Kidney (tissue), 14 donors: ENCODE results near the gene DLGAP1. TPM values are rescaled to one million over a fixed set of nuclear protein-coding genes. Genes with fewer than 3 reads are reported as not detected.

Experiments used
- DNase-seq, 5 donors: peaks; one replicate each; pipeline ENCODE4 v3.0.0-alpha.2; 2013 to 2020
- FAIRE-seq: peaks from 2 replicates; lab custom pipeline; 2012; peaks lifted over from hg19 to GRCh38; lab: Jason Lieb, UNC
- H3K27ac ChIP-seq, 2 donors: one replicate each; pipeline ENCODE4 v1.7.0; 2013; ENCODE audit warnings: low read depth in 2 of 2, low read length in 2 of 2, inconsistent platforms in 1 of 2
- H3K27me3 ChIP-seq: one replicate; pipeline ENCODE4 v1.7.1; 2013; ENCODE audit warnings: low read length, inconsistent platforms; ENCODE audit not compliant: control insufficient read depth, insufficient read depth
- H3K36me3 ChIP-seq, 3 donors: one replicate each; pipeline versions ENCODE4 v1.7.0 to v1.7.1; 2013; ENCODE audit warnings: low read length in 3 of 3, control low read depth in 1 of 3, inconsistent platforms in 1 of 3; ENCODE audit not compliant: insufficient read depth in 3 of 3, control insufficient read depth in 2 of 3
- H3K4me1 ChIP-seq, 3 donors: one replicate each; pipeline versions ENCODE4 v1.7.0 to v1.7.1; 2013; ENCODE audit warnings: low read length in 3 of 3, inconsistent platforms in 1 of 3, low read depth in 1 of 3; ENCODE audit not compliant: control insufficient read depth in 2 of 3, insufficient read depth in 2 of 3
- H3K4me3 ChIP-seq, 3 donors: one replicate each; pipeline versions ENCODE4 v1.7.0 to v1.8.1; 2013; ENCODE audit warnings: low read length in 3 of 3, control low read depth in 1 of 3, inconsistent platforms in 1 of 3
- H3K9ac ChIP-seq, 3 donors: one replicate each; pipeline versions ENCODE4 v1.7.0 to v1.7.1; 2013; ENCODE audit warnings: low read length in 3 of 3, control low read depth in 1 of 3, inconsistent platforms in 1 of 3
- H3K9me3 ChIP-seq, 3 donors: one replicate each; pipeline versions ENCODE4 v1.7.0 to v1.7.1; 2013; ENCODE audit warnings: low read length in 3 of 3, control low read depth in 1 of 3, inconsistent platforms in 1 of 3; ENCODE audit not compliant: control insufficient read depth in 2 of 3, insufficient read depth in 1 of 3
- intact Hi-C: fragments of 100-400 bp; cut with DNase I; formaldehyde crosslinking; loops from one replicate; pipeline ENCODE4 v1.11.1; 2022
- polyA plus RNA-seq: library from polyadenylated mRNA; stranded (reverse); fragments of 350-450 nt; fragmentation: Illumina TruSeq; extraction: RNeasy Lipid Tissue Mini Kit (QIAGEN cat#74804); gene quantifications from one replicate; pipeline ENCODE4 v1.2.3, GENCODE V29; 2014; ENCODE audit warnings: low read depth, low replicate concordance; ENCODE audit not compliant: insufficient read depth
- total RNA-seq: library from RNA; stranded (reverse); fragmentation: NEBNext Ultra II Directional; extraction: Animal tissue kit (Norgen Biotek cat#: 25700); gene quantifications from one replicate; pipeline ENCODE4 v1.2.1, GENCODE V29; 2021
- TF ChIP-seq, protein P1 (sequence below): IDR thresholded peaks from 3 replicates; pipeline ENCODE4 v1.5.1; 2012; ENCODE audit warnings: mild to moderate bottlenecking, moderate library complexity, borderline replicate concordance; ENCODE audit not compliant: insufficient read depth; ENCODE audit errors: extremely low read depth
- donor health status: control.
- donor health status: control.
- donor health status: control.
- donor health status: control.
- donor health status: control.
- donor health status: DM: yes; HTN: yes; CAD: no.
- donor health status: Normal renal cell carcinoma (clear cell type).

Gene DLGAP1
- total and polyA plus RNA-seq, 2 donors from 2014 or later: 1.2 to 32.8 TPM

- DNase-seq: no peak
- H3K4me1 ChIP-seq: no peaks in the 10 kb centered on the region
- no peak for FAIRE-seq
- H3K27ac ChIP-seq: no peak overlapping the region
- no peak overlapping the region for H3K4me3 ChIP-seq
- TF ChIP-seq, protein P1, sequence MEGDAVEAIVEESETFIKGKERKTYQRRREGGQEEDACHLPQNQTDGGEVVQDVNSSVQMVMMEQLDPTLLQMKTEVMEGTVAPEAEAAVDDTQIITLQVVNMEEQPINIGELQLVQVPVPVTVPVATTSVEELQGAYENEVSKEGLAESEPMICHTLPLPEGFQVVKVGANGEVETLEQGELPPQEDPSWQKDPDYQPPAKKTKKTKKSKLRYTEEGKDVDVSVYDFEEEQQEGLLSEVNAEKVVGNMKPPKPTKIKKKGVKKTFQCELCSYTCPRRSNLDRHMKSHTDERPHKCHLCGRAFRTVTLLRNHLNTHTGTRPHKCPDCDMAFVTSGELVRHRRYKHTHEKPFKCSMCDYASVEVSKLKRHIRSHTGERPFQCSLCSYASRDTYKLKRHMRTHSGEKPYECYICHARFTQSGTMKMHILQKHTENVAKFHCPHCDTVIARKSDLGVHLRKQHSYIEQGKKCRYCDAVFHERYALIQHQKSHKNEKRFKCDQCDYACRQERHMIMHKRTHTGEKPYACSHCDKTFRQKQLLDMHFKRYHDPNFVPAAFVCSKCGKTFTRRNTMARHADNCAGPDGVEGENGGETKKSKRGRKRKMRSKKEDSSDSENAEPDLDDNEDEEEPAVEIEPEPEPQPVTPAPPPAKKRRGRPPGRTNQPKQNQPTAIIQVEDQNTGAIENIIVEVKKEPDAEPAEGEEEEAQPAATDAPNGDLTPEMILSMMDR: no peak
- no peak overlapping the region for H3K9ac ChIP-seq
- H3K9me3 ChIP-seq: no peaks in the 10 kb centered on the region
- no peaks in the 10 kb centered on the region for H3K27me3 ChIP-seq
- intact Hi-C loops: no loop called here
- no peaks in the 10 kb centered on the region for H3K36me3 ChIP-seq
Measured at GRCh38 chr18:3911413-3911812, 543.7 kb downstream of the DLGAP1 start.

GRCh38 chr18:3910512-3910911 is 544.6 kb downstream of the DLGAP1 start:
- intact Hi-C loops: no loop called here
- no peak overlapping the region for H3K4me3 ChIP-seq
- H3K9ac ChIP-seq: no peak overlapping the region
- H3K27ac ChIP-seq: no peak overlapping the region
- no peaks in the 10 kb centered on the region for H3K9me3 ChIP-seq
- no peak for DNase-seq
- no peaks in the 10 kb centered on the region for H3K27me3 ChIP-seq
- no peaks in the 10 kb centered on the region for H3K4me1 ChIP-seq
- no peaks in the 10 kb centered on the region for H3K36me3 ChIP-seq
- no peak for FAIRE-seq
- TF ChIP-seq, protein P1: no peak

DNA sequence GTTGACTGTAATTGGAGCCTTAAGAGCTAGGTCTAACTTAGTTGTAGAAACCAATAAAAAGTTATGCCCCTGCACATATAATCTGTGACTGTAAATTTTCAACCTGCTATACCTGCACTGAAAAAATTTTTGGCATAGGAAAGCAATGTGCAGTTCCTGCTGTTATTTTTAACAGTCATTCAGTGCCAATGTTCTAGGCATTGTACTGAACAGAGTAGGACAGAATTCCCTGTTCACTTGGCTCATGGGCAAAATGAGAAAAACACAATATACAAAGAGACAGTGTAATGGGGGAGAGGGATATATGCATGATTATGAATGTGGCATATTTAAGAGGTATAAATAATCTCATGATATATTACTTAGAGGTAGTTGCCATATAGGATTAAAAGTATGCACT is 547.2 kb downstream of the DLGAP1 start:
- H3K4me3 ChIP-seq: no peak overlapping the region
- no peaks in the 10 kb centered on the region for H3K27me3 ChIP-seq
- TF ChIP-seq, protein P1: no peak
- no peak for FAIRE-seq
- no peak for DNase-seq
- H3K36me3 ChIP-seq: no peaks in the 10 kb centered on the region
- H3K27ac ChIP-seq: no peak overlapping the region
- no peaks in the 10 kb centered on the region for H3K9me3 ChIP-seq
- no peak overlapping the region for H3K9ac ChIP-seq
- intact Hi-C loops: no loop called here
- H3K4me1 ChIP-seq: no peaks in the 10 kb centered on the region

DNA sequence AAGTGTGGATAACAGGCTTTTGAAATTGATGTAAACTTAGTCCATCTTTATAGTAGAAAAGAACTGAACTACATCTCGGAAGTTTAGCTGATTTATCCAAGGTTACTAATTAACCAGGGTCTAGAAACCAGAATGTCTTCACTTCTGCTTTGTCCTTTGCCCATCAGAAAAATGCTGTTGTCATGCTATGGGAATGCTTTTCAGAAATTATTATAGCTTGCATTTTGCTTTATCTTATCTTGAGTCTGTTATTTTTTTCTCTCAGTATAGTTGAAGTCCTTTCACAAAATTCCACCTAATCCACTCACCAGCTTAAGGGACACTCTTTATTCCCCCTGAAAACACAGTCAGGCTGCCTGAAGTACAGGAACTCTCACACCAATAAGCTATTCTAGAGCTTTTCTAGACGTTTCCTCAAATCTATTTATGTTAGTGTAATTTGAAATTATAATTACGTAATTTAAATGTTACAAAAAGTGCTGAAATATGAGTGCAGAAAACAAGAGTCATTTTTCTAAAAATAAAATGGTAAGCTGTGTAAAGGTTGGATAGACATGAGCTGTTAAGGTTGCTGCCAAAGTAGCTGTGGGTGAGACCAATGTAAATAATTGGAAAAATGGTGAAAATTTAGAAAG is 548.9 kb downstream of the DLGAP1 start:
- Histone ChIP-seq H3K27me3 (no peaks in the 10 kb centered on the region), H3K36me3 (no peaks in the 10 kb centered on the region), H3K27ac (no peak overlapping the region), H3K4me1 (no peaks in the 10 kb centered on the region), H3K9ac (no peak overlapping the region), H3K9me3 (no peaks in the 10 kb centered on the region), H3K4me3 (no peak overlapping the region)
- peak in 2 of 5 donors; percentile 15 to 19 for DNase-seq
- no peak for FAIRE-seq
- intact Hi-C loops: no loop called here
- TF ChIP-seq, protein P1: no peak
